ENCODE measurements around the gene NRAP.

Gene NRAP

DNA sequence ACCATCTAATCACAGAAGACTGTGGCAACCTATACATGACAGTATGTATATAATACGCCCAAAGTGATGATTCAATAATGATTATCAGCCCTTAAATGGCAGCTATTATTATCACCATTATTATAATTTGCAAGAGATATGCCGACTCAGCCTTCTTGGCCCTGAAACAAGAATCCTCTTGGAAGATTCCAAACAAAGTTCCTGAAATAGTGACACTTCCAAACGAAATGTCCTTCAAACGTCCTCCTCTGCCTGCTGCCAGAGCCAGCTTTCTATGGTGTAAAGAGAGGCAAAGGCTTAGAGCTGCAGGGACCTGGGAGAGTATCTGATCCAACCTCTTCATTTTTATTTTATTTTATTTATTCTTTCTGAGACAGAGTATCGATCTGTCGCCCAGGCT is 36.0 kb downstream of the NRAP start (continued):
- TF ChIP-seq PRDM4 (tag by site-specific recombination; IDR thresholded peaks at IDR 0.05) = no peak
- TF ChIP-seq ZNF660 (tag by site-specific recombination; IDR thresholded peaks at IDR 0.05) = no peak

GRCh38 chr10:113626809-113627355 is 37.0 kb downstream of the NRAP start:
- CTCF ChIA-PET = interaction anchor here (0.6 to 4.0 kb wide), 3 partner anchors 10 to 1254 kb away, joined by 3 to 31 read pairs (median 4); no protein-coding TSS in a partner anchor
- POLR2A ChIA-PET = no interaction called here

GRCh38 chr10:113625461-113626186 is 38.2 kb downstream of the NRAP start:
- no peak overlapping the region for H3K27ac ChIP-seq (ENCODE audit: extremely low read depth, low read depth, low read length)
- no peak overlapping the region for H3K4me3 ChIP-seq (ENCODE audit: low read depth, low read length)
- peak; percentile 84 for TF ChIP-seq KLF1 (tag by site-specific recombination; IDR thresholded peaks at IDR 0.05)
- TF ChIP-seq, protein P1, sequence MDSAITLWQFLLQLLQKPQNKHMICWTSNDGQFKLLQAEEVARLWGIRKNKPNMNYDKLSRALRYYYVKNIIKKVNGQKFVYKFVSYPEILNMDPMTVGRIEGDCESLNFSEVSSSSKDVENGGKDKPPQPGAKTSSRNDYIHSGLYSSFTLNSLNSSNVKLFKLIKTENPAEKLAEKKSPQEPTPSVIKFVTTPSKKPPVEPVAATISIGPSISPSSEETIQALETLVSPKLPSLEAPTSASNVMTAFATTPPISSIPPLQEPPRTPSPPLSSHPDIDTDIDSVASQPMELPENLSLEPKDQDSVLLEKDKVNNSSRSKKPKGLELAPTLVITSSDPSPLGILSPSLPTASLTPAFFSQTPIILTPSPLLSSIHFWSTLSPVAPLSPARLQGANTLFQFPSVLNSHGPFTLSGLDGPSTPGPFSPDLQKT (IDR thresholded peaks at IDR 0.05; ENCODE audit: borderline replicate concordance, low read depth, low read length) = no peak
- no peaks in the 10 kb centered on the region for H3K36me3 ChIP-seq (ENCODE audit: control insufficient read depth in 2 of 2, insufficient read depth in 1 of 2, low read length in 2 of 2)
- H3K4me1 ChIP-seq (ENCODE audit: control insufficient read depth, insufficient read depth, low read length) = no peaks in the 10 kb centered on the region
- ChIA-PET POLR2A (no interaction called here), CTCF (interaction anchor here (0.6 to 1.1 kb wide), 2 partner anchors 10 to 12 kb away, joined by 3 to 5 read pairs; no protein-coding TSS in a partner anchor)
- H3K9me3 ChIP-seq (ENCODE audit: control insufficient read depth, insufficient read depth, low read depth, low read length) = no peaks in the 10 kb centered on the region

More at GRCh38 chr10:113626809-113627355, 37.0 kb downstream of the NRAP start:
- no peaks in the 10 kb centered on the region for H3K36me3 ChIP-seq (ENCODE audit: control insufficient read depth in 2 of 2, insufficient read depth in 1 of 2, low read length in 2 of 2)
- H3K9me3 ChIP-seq (ENCODE audit: control insufficient read depth, insufficient read depth, low read depth, low read length) = no peaks in the 10 kb centered on the region
- no peak overlapping the region for H3K27ac ChIP-seq (ENCODE audit: extremely low read depth, low read depth, low read length)
- H3K4me3 ChIP-seq (ENCODE audit: low read depth, low read length) = no peak overlapping the region
- TF ChIP-seq ZNF626 (tag by site-specific recombination; IDR thresholded peaks at IDR 0.05) = no peak
- TF ChIP-seq ZNF792 (tag by site-specific recombination; IDR thresholded peaks at IDR 0.05) = no peak
- TF ChIP-seq ZNF677 (tag by site-specific recombination; IDR thresholded peaks at IDR 0.05) = no peak
- no peak for TF ChIP-seq ZXDB (tag by site-specific recombination; IDR thresholded peaks at IDR 0.05)
- TF ChIP-seq OVOL3 (tag by site-specific recombination; IDR thresholded peaks at IDR 0.05) = no peak
- TF ChIP-seq ZNF701 (tag by site-specific recombination; IDR thresholded peaks at IDR 0.05) = no peak
- no peak for TF ChIP-seq ZNF514 (tag by site-specific recombination; IDR thresholded peaks at IDR 0.05)
- no peak for TF ChIP-seq ZNF302 (tag by site-specific recombination; IDR thresholded peaks at IDR 0.05; ENCODE audit: low read depth)
- TF ChIP-seq ZNF623 (tag by site-specific recombination; IDR thresholded peaks at IDR 0.05) = no peak
- TF ChIP-seq ZNF157 (tag by site-specific recombination; IDR thresholded peaks at IDR 0.05) = no peak
- 0 out of 2 replicates have a peak, but pooled peaks cover 3% of the 10 kb centered on the region for H3K4me1 ChIP-seq (ENCODE audit: control insufficient read depth, insufficient read depth, low read length)

- ChIA-PET CTCF (interaction anchor here (0.6 kb wide), 1 partner anchor 46 kb away, joined by 3 read pairs; no protein-coding TSS in a partner anchor), POLR2A (no interaction called here)
- no peaks in the 10 kb centered on the region for H3K4me1 ChIP-seq (ENCODE audit: control insufficient read depth, insufficient read depth, low read length)
- H3K9me3 ChIP-seq (ENCODE audit: control insufficient read depth, insufficient read depth, low read depth, low read length) = no peaks in the 10 kb centered on the region
- H3K4me3 ChIP-seq (ENCODE audit: low read depth, low read length) = no peak overlapping the region
- H3K27ac ChIP-seq (ENCODE audit: extremely low read depth, low read depth, low read length) = no peak overlapping the region
- no peaks in the 10 kb centered on the region for H3K36me3 ChIP-seq (ENCODE audit: control insufficient read depth in 2 of 2, insufficient read depth in 1 of 2, low read length in 2 of 2)
- TF ChIP-seq, protein P1 (IDR thresholded peaks at IDR 0.05; ENCODE audit: borderline replicate concordance, low read depth, low read length) = no peak
- TF ChIP-seq MEIS1 (CRISPR knock-in tag; IDR thresholded peaks at IDR 0.05; ENCODE audit: borderline replicate concordance) = no peak
- TF ChIP-seq ZNF621 (tag by site-specific recombination; IDR thresholded peaks at IDR 0.05) = no peak
- TF ChIP-seq ZNF416 (tag by site-specific recombination; IDR thresholded peaks at IDR 0.05) = no peak
- TF ChIP-seq BCL11B (tag by site-specific recombination; IDR thresholded peaks at IDR 0.05; ENCODE audit: low read depth) = no peak
- TF ChIP-seq ZNF148 (tag by site-specific recombination; IDR thresholded peaks at IDR 0.05; ENCODE audit: borderline replicate concordance) = no peak
- no peak for TF ChIP-seq ZNF654 (tag by site-specific recombination; IDR thresholded peaks at IDR 0.05; ENCODE audit: low read depth)
Measured at GRCh38 chr10:113622831-113623230, 41.0 kb downstream of the NRAP start.

Measured in HEK293 (cell line).